Mesodermal cell (in vitro differentiated cells): Measurements from ENCODE around the gene B4GALT2.

Experiments
- H3K27ac ChIP-seq: 2 replicates; pipeline ENCODE4 v1.7.0; 2013; ENCODE audit warnings: mild to moderate bottlenecking, low read depth, low read length, moderate library complexity; ENCODE audit not compliant: severe bottlenecking
- H3K36me3 ChIP-seq: 2 replicates; pipeline ENCODE4 v1.7.1; 2013; ENCODE audit warnings: mild to moderate bottlenecking, low read length, moderate library complexity; ENCODE audit not compliant: control insufficient read depth, insufficient read depth
- H3K4me1 ChIP-seq: one replicate; pipeline ENCODE4 v1.7.1; 2013; ENCODE audit warnings: mild to moderate bottlenecking, low read length; ENCODE audit not compliant: insufficient read depth, control insufficient read depth, poor library complexity, severe bottlenecking
- H3K4me3 ChIP-seq: 2 replicates; pipeline ENCODE4 v1.7.0; 2013; ENCODE audit warnings: low read length, control low read depth, mild to moderate bottlenecking; ENCODE audit not compliant: insufficient read depth, poor library complexity, severe bottlenecking; ENCODE audit errors: extremely low read depth
- H3K9me3 ChIP-seq: 2 replicates; pipeline ENCODE4 v1.7.1; 2013; ENCODE audit warnings: mild to moderate bottlenecking, low read length, moderate library complexity; ENCODE audit not compliant: control insufficient read depth
- WGBS, 2 experiments: methylation state at CpG; one replicate each; pipeline ENCODE4 v1.1.5; 2013; ENCODE audit warnings: missing lambda C conversion rate in 2 of 2; ENCODE audit not compliant: insufficient coverage in 2 of 2; 5-methylcytosine and 5-hydroxymethylcytosine counted together

B4GALT2 gene

DNA sequence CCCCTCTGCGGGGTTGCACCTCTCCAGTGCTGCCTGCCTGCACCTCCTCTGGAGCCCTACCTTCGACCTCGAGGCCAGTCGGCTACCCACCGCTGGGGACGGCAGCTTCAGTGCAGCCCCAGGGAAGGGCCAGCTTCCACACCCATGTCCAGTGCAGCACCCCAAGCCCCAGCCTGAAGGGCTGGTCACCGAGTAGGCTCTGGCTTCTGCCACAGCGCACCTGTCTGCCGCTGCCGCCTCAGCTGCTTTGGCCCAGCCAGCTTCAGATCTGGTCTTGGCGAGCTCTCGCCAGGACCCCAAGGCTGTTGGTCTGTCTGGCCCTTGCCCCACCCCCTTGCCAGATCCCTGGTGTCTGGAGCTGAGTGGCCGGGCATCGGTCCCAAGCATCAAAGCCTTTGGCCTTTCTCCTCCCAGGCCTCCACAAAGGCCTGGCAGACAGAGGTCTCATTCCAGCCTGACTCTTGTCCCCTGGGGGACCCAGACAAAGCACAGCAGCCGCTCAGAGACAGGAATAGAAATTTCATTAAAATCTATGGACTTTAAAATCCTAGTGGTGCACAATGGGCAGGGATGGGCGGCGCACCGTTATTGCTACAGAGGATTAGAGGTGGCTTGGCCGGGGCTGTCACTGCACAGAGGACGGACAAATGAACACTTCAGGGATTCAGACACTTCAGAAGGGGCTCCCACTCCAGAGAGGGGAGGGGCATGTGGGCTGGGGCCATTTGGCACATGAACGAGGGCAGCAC, 17.1 kb downstream of the B4GALT2 start:
- no peak overlapping the region for H3K4me3 ChIP-seq
- peaks cover 10% of the 10 kb centered on the region for H3K4me1 ChIP-seq
- no peaks in the 10 kb centered on the region for H3K9me3 ChIP-seq
- WGBS, 2 experiments: 89 to 91% methylated on average over 19 to 20 of the region's 21 CpGs
- H3K36me3 ChIP-seq: peaks cover 18% of the 10 kb centered on the region
- no peak overlapping the region for H3K27ac ChIP-seq

DNA sequence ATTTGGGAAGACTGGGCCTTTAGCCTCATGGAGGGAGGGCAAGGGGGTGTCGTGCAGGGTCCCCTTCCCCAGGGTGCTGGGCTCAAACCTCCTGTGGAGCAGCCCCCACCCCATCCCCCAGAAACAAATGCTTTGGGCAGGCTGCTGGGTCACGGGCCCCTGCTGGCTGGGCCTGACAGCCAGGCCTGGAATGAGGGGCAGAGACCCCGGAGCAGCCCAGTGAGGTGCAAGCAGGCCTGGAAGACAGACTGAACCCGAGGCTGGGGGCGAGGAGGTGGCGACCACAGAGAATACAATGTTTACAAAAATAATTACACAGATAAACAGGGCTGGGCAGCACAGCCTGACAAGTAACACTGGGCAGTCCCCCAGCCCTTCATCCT, 17.7 kb downstream of the B4GALT2 start:
- Histone ChIP-seq H3K4me1 (peaks cover 10% of the 10 kb centered on the region), H3K36me3 (peaks cover 18% of the 10 kb centered on the region), H3K4me3 (no peak overlapping the region), H3K9me3 (no peaks in the 10 kb centered on the region), H3K27ac (no peak overlapping the region)
- 65 to 88% methylated on average over 2 to 4 of the region's 6 CpGs for WGBS, 2 experiments

DNA sequence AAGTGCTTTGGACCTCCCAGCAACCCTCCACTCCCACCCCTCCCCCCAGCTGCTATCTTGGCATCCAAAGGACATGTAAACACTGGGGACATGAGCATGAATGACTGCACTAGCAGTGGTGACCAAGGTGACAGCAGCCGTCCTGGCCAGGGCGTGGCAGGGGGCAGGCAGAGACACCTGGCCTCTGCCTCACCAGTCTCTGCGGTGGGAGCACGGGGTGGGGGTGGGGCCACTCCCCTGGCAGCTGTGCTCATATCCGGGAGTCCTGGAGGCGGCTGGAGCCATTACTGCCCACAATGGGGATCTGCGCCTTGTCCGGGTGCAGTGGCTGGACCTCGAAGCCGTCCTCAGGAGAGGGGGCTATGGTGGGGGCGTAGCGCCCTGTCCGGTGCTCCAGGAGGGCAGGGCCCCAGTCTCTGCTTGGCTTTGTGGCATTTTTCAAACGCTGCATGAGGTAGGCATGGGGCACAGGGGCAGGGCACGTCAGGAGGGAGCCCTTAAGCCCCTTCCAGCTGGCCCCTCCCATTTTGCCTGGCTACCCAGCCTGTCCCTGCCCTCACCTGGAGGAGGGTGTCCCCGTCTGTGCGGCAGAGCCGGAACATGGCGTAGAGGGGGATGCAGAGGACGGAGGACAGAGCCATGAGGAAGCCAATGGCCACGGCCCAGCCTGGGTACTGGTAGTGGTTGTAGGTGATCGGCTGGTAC, 18.4 kb downstream of the B4GALT2 start:
- WGBS, 2 experiments: 92 to 96% methylated on average over 19 to 21 of the region's 22 CpGs
- Histone ChIP-seq H3K36me3 (peaks cover 23% of the 10 kb centered on the region), H3K9me3 (no peaks in the 10 kb centered on the region), H3K4me1 (peaks cover 10% of the 10 kb centered on the region), H3K4me3 (no peak overlapping the region), H3K27ac (no peak overlapping the region)

DNA sequence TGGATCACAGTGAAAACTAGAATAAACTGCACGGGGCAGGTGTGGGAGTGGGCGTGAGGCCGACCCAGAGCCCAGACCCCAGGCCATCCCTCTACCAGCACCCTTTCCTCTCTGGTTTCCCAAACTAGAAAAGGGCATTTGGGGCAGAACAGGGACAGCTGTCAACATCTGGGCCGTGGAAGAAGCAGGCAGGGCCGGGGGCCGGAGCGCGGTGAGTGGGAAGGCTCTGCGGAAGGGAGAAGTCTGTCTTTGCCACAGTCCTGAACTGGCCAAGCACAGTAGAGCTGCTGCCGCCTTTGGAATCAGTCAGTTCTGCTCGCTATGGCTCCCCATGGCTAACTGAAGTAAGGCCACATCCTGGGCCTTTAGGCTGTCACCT, 19.0 kb downstream of the B4GALT2 start:
- WGBS, 2 experiments: 95 to 98% methylated on average over 8 to 11 of the region's 11 CpGs
- H3K27ac ChIP-seq: no peak overlapping the region
- H3K4me3 ChIP-seq: no peak overlapping the region
- peaks cover 24% of the 10 kb centered on the region for H3K36me3 ChIP-seq
- peaks cover 10% of the 10 kb centered on the region for H3K4me1 ChIP-seq
- H3K9me3 ChIP-seq: no peaks in the 10 kb centered on the region

DNA sequence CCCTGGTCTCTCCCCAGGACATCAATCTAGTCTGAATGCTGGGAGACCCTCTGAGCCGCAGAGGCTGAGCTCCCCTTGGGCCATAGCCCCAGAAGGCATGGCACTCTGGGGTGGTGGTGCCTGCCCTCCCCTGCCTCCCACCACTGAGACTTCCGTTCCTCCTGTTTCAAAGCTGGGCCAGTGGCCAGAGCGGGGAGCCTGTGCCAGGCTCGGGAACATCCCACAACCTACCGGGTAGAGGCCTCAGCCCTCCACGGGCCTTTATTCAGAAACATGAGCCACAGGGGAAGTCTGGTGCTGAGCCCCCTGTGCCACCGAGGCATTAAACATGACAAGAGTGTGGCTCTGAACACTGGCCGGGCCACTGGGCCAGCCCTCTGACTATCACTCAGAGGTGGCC, 20.4 kb downstream of the B4GALT2 start:
- no peaks in the 10 kb centered on the region for H3K9me3 ChIP-seq
- H3K4me1 ChIP-seq: peaks cover 10% of the 10 kb centered on the region
- WGBS, 2 experiments: 97% methylated on average over 8 of the region's 8 CpGs
- no peak overlapping the region for H3K4me3 ChIP-seq
- peaks cover 26% of the 10 kb centered on the region for H3K36me3 ChIP-seq
- no peak overlapping the region for H3K27ac ChIP-seq

DNA sequence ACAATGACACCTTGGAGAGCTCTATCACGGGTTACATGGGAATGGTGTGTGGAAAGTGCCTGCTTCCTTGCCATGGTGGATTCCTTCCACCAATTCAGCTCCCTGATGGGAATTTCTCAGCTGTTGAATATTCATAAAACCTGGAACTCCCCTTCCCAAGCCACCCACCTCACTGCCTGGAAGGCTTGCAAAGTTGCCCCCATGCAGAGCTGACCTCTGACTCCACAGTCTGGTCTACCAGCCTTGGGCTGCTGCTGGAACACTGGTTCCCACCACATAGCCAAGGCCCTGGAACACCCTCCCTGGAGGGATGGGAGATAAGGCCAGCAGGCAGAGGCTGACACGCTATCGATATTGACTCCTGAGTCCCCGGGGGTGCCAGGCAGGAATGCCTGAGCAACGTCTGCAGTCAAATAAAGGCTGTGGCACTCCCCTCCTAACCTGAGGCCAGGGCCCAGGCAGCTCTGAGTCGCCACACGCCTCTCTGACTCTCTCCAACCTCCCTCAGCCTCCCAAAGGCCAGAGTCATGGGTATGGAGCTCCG, 21.2 kb downstream of the B4GALT2 start:
- WGBS, 2 experiments: 67 to 82% methylated on average over 6 to 8 of the region's 8 CpGs
- H3K27ac ChIP-seq: no peak overlapping the region
- H3K4me3 ChIP-seq: no peak overlapping the region
- H3K4me1 ChIP-seq: peaks cover 10% of the 10 kb centered on the region
- peaks cover 26% of the 10 kb centered on the region for H3K36me3 ChIP-seq
- no peaks in the 10 kb centered on the region for H3K9me3 ChIP-seq

DNA sequence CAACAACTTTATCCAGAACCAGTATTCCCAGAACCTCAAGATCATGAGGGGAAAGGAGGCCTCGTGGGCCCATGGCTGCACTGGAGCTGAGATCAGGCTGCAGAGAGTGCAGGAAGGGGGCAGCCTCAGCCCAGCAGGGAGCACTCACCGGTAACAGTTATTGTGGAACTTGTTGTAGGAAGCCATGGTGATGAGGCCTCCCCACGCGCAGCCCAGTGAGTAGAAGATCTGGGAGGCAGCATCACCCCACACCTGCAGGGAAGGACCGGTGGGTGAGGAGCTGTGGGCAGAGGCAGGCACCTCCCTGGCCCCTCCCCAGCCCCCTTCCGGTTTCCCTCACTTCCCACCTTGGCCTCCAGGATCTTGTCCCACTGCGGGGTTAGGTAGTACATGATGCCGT, 23.2 kb downstream of the B4GALT2 start:
- Histone ChIP-seq H3K4me3 (no peak overlapping the region), H3K9me3 (no peaks in the 10 kb centered on the region), H3K4me1 (peaks cover 5% of the 10 kb centered on the region), H3K36me3 (peaks cover 26% of the 10 kb centered on the region), H3K27ac (no peak overlapping the region)
- WGBS, 2 experiments: 83 to 94% methylated on average over 7 of the region's 8 CpGs

DNA sequence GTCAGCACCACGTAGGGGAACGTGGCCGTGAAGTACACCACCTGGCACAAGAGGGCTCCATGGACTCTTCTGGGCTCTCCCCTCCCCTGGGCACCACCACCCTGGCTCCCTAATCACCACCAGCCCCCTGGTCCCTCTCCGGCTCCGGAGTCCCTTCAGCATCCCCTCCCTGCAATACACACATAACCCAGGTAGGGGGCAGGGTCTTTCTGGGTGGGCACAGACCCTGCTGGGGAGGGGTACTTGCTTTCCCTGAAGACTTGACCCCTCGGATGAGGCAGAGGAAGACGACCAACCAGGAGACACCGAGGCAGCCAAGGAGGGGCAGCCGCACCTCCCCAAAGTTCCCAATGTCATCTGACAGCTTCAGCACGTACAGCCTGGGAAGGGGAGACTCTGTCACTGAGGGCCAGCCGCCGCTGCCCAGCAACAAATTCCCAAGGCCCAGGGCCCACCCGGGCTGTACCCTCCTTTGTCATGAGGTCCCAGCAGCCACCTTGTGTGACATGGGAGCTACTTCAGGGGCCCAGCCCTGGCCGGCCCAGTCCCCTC, 23.7 kb downstream of the B4GALT2 start:
- peaks cover 1% of the 10 kb centered on the region for H3K4me1 ChIP-seq
- no peak overlapping the region for H3K27ac ChIP-seq
- H3K9me3 ChIP-seq: no peaks in the 10 kb centered on the region
- no peak overlapping the region for H3K4me3 ChIP-seq
- peaks cover 26% of the 10 kb centered on the region for H3K36me3 ChIP-seq
- 89 to 90% methylated on average over 10 to 12 of the region's 14 CpGs for WGBS, 2 experiments

DNA sequence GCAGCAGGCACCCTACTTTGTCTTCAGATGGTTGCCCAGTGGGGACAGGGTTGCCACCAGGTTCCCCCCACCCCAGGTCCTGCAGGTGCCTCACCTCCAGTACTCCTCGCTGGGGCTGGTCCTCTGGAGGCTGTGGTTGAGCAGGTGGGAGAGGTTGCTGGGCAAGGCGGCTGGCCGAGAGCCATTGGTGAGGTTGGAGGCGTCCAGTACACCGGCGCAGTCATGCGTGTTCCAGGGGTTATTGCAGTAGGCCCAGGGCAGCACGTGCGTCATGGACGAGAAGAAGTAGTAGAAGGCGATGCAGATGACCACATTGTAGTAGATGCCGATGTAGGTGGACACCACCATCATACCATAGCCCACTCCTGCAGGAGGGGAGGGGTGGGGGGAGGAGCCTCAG, 29.2 kb downstream of the B4GALT2 start:
- no peaks in the 10 kb centered on the region for H3K4me1 ChIP-seq
- H3K4me3 ChIP-seq: no peak overlapping the region
- no peaks in the 10 kb centered on the region for H3K36me3 ChIP-seq
- H3K27ac ChIP-seq: no peak overlapping the region
- H3K9me3 ChIP-seq: no peaks in the 10 kb centered on the region
- WGBS, 2 experiments: 100% methylated on average over 3 to 6 of the region's 12 CpGs

DNA sequence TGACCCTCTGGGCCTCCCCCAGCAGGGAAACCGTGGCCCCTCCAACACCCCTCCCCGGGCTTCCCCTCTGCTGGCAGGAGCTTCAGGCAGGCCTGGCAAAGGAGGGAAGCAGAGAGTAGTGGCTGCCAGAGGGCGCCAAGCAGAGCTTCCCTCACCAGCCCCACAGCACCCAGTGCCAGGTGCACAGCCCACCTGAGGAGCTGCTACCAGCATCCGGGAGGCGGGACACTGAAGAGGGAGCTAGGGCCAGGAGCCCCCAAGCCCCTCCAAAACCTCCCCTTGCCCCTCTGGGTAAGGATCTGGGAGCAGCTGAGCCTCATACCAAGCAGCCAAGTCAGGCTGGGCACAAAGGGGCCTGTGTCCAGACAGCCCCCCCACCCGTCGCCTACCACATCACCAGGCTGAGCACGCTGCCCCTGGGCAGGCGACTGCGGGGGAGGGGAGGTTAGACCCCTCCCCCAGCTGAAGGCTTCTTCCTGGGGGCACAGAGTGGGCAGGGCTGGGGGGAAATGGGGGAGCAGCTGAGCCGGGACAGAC, 32.0 kb downstream of the B4GALT2 start:
- Histone ChIP-seq H3K4me3 (no peak overlapping the region), H3K9me3 (no peaks in the 10 kb centered on the region), H3K36me3 (no peaks in the 10 kb centered on the region), H3K4me1 (no peaks in the 10 kb centered on the region), H3K27ac (no peak overlapping the region)
- WGBS, 2 experiments: 90 to 95% methylated on average over 4 to 8 of the region's 11 CpGs
